Measurements from ENCODE around the gene SLF2. TPM values are rescaled to one million over a fixed set of nuclear protein-coding genes. Genes with fewer than 3 reads are reported as not detected.

The SLF2 gene
- total and polyA plus RNA-seq, 2 of the 13 experiments (the other 11 are each of a cell fraction or from before 2014, with no cell fraction given) = 12.2 to 48.1 TPM

- TF ChIP-seq ZBTB43 (CRISPR knock-in tag; conservative IDR thresholded peaks at IDR 0.05) = no peak
- no peak for TF ChIP-seq MTERF4 (CRISPR knock-in tag; IDR thresholded peaks at IDR 0.05)
- TF ChIP-seq ZNF33A (CRISPR knock-in tag; IDR thresholded peaks at IDR 0.05; ENCODE audit: borderline replicate concordance) = no peak
- peak; percentile 95 for TF ChIP-seq PATZ1 (CRISPR knock-in tag; IDR thresholded peaks at IDR 0.05)
- no peak for TF ChIP-seq ZNF143 (CRISPR knock-in tag; IDR thresholded peaks at IDR 0.05)
- TF ChIP-seq SIX4 (CRISPR knock-in tag; IDR thresholded peaks at IDR 0.05) = no peak
- no peak for TF ChIP-seq SUZ12 (IDR thresholded peaks at IDR 0.05; ENCODE audit: low read depth, low read length)
- no peak for TF ChIP-seq ATF6 (CRISPR knock-in tag; conservative IDR thresholded peaks at IDR 0.05)
- no peak for TF ChIP-seq ZNF562 (CRISPR knock-in tag; IDR thresholded peaks at IDR 0.05; ENCODE audit: borderline replicate concordance)
- TF ChIP-seq CC2D1A (CRISPR knock-in tag; IDR thresholded peaks at IDR 0.05) = no peak
- TF ChIP-seq PRDM10 (CRISPR knock-in tag; IDR thresholded peaks at IDR 0.05; ENCODE audit: low read depth) = no peak
- no peak for TF ChIP-seq ZFP36L1 (CRISPR knock-in tag; IDR thresholded peaks at IDR 0.05)
- TF ChIP-seq ATAD3A (CRISPR knock-in tag; IDR thresholded peaks at IDR 0.05) = no peak
- no peak for TF ChIP-seq PHF8 (CRISPR knock-in tag; IDR thresholded peaks at IDR 0.05)
- TF ChIP-seq ZNF138 (CRISPR knock-in tag; IDR thresholded peaks at IDR 0.05; ENCODE audit: low read depth) = no peak
- TF ChIP-seq HNRNPK (IDR thresholded peaks at IDR 0.05; ENCODE audit: low read depth, low read length, poor library complexity, severe bottlenecking) = no peak
- TF ChIP-seq TRIM22 (IDR thresholded peaks at IDR 0.05) = no peak
- 0 out of 2 replicates have a peak, but pooled peaks have one; percentile 20 for TF ChIP-seq PPARG (CRISPR knock-in tag; conservative IDR thresholded peaks at IDR 0.05)
- peak; percentile 26; the same call in 1 of the 2 replicates for TF ChIP-seq ZFY (CRISPR knock-in tag; IDR thresholded peaks at IDR 0.05)
These were observed 96.2 kb downstream of the SLF2 start (continued) for GRCh38 chr10:101008823-101009423.

All from HepG2 (cell line).